IMR-90 (cell line): ENCODE measurements around the gene GPR32. TPM values are rescaled to one million over a fixed set of nuclear protein-coding genes. Genes with fewer than 3 reads are reported as not detected.

ENCODE experiments used
- ATAC-seq: fragments of 200-7000 bp; cut with Tn5 transposase; 2 replicates; pipeline ENCODE4 v1.9.1; 2020; ENCODE audit warnings: low read depth, mild to moderate bottlenecking, moderate library complexity
- BruUV-seq: library from RNA; stranded (reverse); fragments of 400-500 nt; replicated peaks from 2 replicates; lab custom pipeline; 2021; lab: Mats Ljungman, UMichigan
- CTCF ChIA-PET: fragments of 300-600 bp; formaldehyde crosslinking; extraction: SDS; loops from one replicate; lab custom pipeline; 2021; ENCODE audit warnings: antibody characterized with exemption; lab: Yijun Ruan, JAX
- POLR2A ChIA-PET: fragments of 300-600 bp; sonication (Branson Sonifier 250); formaldehyde crosslinking; loops from one replicate; lab custom pipeline; 2022; ENCODE audit warnings: antibody characterized with exemption; ENCODE audit not compliant: unreplicated experiment; lab: Charles Lee
- DNase-seq: peaks from one replicate; pipeline ENCODE4 v3.0.0; 2013
- H2AFZ ChIP-seq: replicated peaks from 2 replicates; pipeline ENCODE3; 2013; ENCODE audit warnings: low read length, mild to moderate bottlenecking; ENCODE audit not compliant: poor library complexity
- H2AK5ac ChIP-seq: 2 replicates; pipeline ENCODE4 v1.6.1; 2013; ENCODE audit warnings: low read depth, low read length, inconsistent platforms
- H2AK9ac ChIP-seq: replicated peaks from 2 replicates; pipeline ENCODE3; 2013; ENCODE audit warnings: mild to moderate bottlenecking, low read depth, low read length, moderate library complexity; ENCODE audit not compliant: poor library complexity
- H2BK120ac ChIP-seq: 2 replicates; pipeline ENCODE4 v1.6.1; 2013; ENCODE audit warnings: low read depth, low read length, inconsistent platforms
- H2BK15ac ChIP-seq: 3 replicates; pipeline ENCODE4 v1.6.1; 2013; ENCODE audit warnings: low read depth, low read length, inconsistent platforms
- H2BK20ac ChIP-seq: 2 replicates; pipeline ENCODE4 v1.6.1; 2013; ENCODE audit warnings: low read depth, mild to moderate bottlenecking, inconsistent platforms, low read length, moderate library complexity
- H2BK5ac ChIP-seq: 2 replicates; pipeline ENCODE4 v1.6.1; 2013; ENCODE audit warnings: mild to moderate bottlenecking, low read depth, low read length, inconsistent platforms; ENCODE audit not compliant: poor library complexity, severe bottlenecking
- H3K14ac ChIP-seq: replicated peaks from 2 replicates; pipeline ENCODE4 v1.6.1; 2013; ENCODE audit warnings: low read depth, low read length, inconsistent platforms
- H3K18ac ChIP-seq: 2 replicates; pipeline ENCODE4 v1.6.1; 2013; ENCODE audit warnings: low read depth, low read length, control low read depth
- H3K23ac ChIP-seq: 2 replicates; pipeline ENCODE4 v1.6.1; 2013; ENCODE audit warnings: low read depth, low read length, inconsistent platforms
- H3K27ac ChIP-seq: 2 replicates; pipeline ENCODE4 v1.5.1; 2013; ENCODE audit warnings: mild to moderate bottlenecking, control low read depth, low read length; ENCODE audit not compliant: insufficient read depth
- H3K27me3 ChIP-seq: 2 replicates; pipeline ENCODE4 v1.6.1; 2013; ENCODE audit warnings: low read length; ENCODE audit not compliant: control insufficient read depth, insufficient read depth
- H3K36me3 ChIP-seq: 2 replicates; pipeline ENCODE4 v1.6.1; 2013; ENCODE audit warnings: low read length, mixed read lengths; ENCODE audit not compliant: control insufficient read depth, insufficient read depth
- H3K4ac ChIP-seq: 2 replicates; pipeline ENCODE4 v1.6.1; 2013; ENCODE audit warnings: low read depth, low read length, inconsistent platforms
- H3K4me1 ChIP-seq: 2 replicates; pipeline ENCODE4 v1.6.1; 2013; ENCODE audit warnings: low read length, mixed read lengths; ENCODE audit not compliant: control insufficient read depth, insufficient read depth
- H3K4me2 ChIP-seq: 2 replicates; pipeline ENCODE4 v1.6.1; 2013; ENCODE audit warnings: low read depth, mild to moderate bottlenecking, control low read depth, low read length, moderate library complexity
- H3K4me3 ChIP-seq: 2 replicates; pipeline ENCODE4 v1.5.1; 2013; ENCODE audit warnings: low read depth, mild to moderate bottlenecking, control low read depth, low read length, moderate library complexity; ENCODE audit not compliant: insufficient read depth
- H3K56ac ChIP-seq: 2 replicates; pipeline ENCODE4 v1.6.1; 2013; ENCODE audit warnings: low read length, inconsistent platforms; ENCODE audit not compliant: insufficient read depth; ENCODE audit errors: extremely low read depth
- H3K79me1 ChIP-seq, 2 experiments: 2 replicates each; pipeline ENCODE4 v1.6.1; 2013; ENCODE audit warnings: low read length in 2 of 2, inconsistent platforms in 1 of 2, low read depth in 1 of 2
- H3K9ac ChIP-seq: 2 replicates; pipeline ENCODE4 v1.6.1; 2013; ENCODE audit warnings: low read depth, low read length, control low read depth
- H3K9me1 ChIP-seq: 2 replicates; pipeline ENCODE4 v1.6.1; 2013; ENCODE audit warnings: low read length, inconsistent platforms; ENCODE audit not compliant: insufficient read depth
- H3K9me3 ChIP-seq: 2 replicates; pipeline ENCODE4 v1.6.1; 2013; ENCODE audit warnings: low read length; ENCODE audit not compliant: control insufficient read depth, insufficient read depth
- H4K20me1 ChIP-seq: 2 replicates; pipeline ENCODE4 v1.6.1; 2013; ENCODE audit warnings: low read length, inconsistent platforms; ENCODE audit not compliant: insufficient read depth
- H4K5ac ChIP-seq: 2 replicates; pipeline ENCODE4 v1.6.1; 2013; ENCODE audit warnings: mild to moderate bottlenecking, low read depth, low read length, control low read depth
- H4K8ac ChIP-seq, 2 experiments: 2 replicates each; pipeline ENCODE4 v1.6.1; 2013; ENCODE audit warnings: low read depth in 2 of 2, low read length in 2 of 2, control low read depth in 1 of 2, inconsistent platforms in 1 of 2
- H4K91ac ChIP-seq: 2 replicates; pipeline ENCODE4 v1.6.1; 2013; ENCODE audit warnings: low read depth, low read length, inconsistent platforms; ENCODE audit not compliant: insufficient read depth
- BHLHE40 ChIP-seq: fragments of 150-350 bp; IDR thresholded peaks from 2 replicates; pipeline ENCODE4 v1.6.1; 2016; ENCODE audit warnings: mild to moderate bottlenecking, low read depth, low read length
- CHD1 ChIP-seq: IDR thresholded peaks from 2 replicates; pipeline ENCODE4 v1.6.1; 2012; ENCODE audit warnings: low read depth, low read length, improper control_type of control experiment
- FOS ChIP-seq: fragments of 150-350 bp; IDR thresholded peaks from 2 replicates; pipeline ENCODE4 v1.6.1; 2016; ENCODE audit warnings: low read depth, low read length
- MAFK ChIP-seq: IDR thresholded peaks from 2 replicates; pipeline ENCODE4 v1.6.1; 2012; ENCODE audit warnings: low read depth, low read length, improper control_type of control experiment
- MAZ ChIP-seq: IDR thresholded peaks from 2 replicates; pipeline ENCODE4 v1.6.1; 2012; ENCODE audit warnings: low read depth, mild to moderate bottlenecking, low read length, improper control_type of control experiment, moderate library complexity, borderline replicate concordance
- MXI1 ChIP-seq: IDR thresholded peaks from 2 replicates; pipeline ENCODE4 v1.6.1; 2012; ENCODE audit warnings: low read depth, mild to moderate bottlenecking, low read length, moderate library complexity, borderline replicate concordance
- NFE2L2 ChIP-seq: fragments of 150-350 bp; IDR thresholded peaks from 2 replicates; pipeline ENCODE4 v1.6.1; 2016; ENCODE audit warnings: low read depth, mild to moderate bottlenecking, low read length
- POLR2A ChIP-seq: IDR thresholded peaks from 2 replicates; pipeline ENCODE4 v1.6.1; 2012; ENCODE audit warnings: mild to moderate bottlenecking, low read depth, low read length
- RAD21 ChIP-seq: IDR thresholded peaks from 2 replicates; pipeline ENCODE4 v1.6.1; 2012; ENCODE audit warnings: low read length, improper control_type of control experiment
- RFX5 ChIP-seq: IDR thresholded peaks from 2 replicates; pipeline ENCODE4 v1.8.0; 2012; ENCODE audit warnings: low read depth, mild to moderate bottlenecking, low read length, moderate library complexity
- SMC3 ChIP-seq: fragments of 150-350 bp; IDR thresholded peaks from 2 replicates; pipeline ENCODE4 v1.6.1; 2016; ENCODE audit warnings: low read depth, mild to moderate bottlenecking, antibody characterized with exemption, low read length, moderate library complexity
- WGBS, 2 experiments: methylation state at CpG; one replicate each; pipeline versions ENCODE4 v1.1.5 to v1.1.7; 2013; ENCODE audit warnings: missing lambda C conversion rate in 2 of 2; ENCODE audit not compliant: insufficient read length in 1 of 2; ENCODE audit errors: extremely low coverage in 2 of 2; 5-methylcytosine and 5-hydroxymethylcytosine counted together
- dilution Hi-C: fragments of 300-500 bp; cut with HindIII; formaldehyde crosslinking; loops from one replicate; pipeline ENCODE4 v1.14.3; 2018; ENCODE audit warnings: low sequenced_read_pairs; ENCODE audit not compliant: unreplicated experiment
- in situ Hi-C: fragments of 300-500 bp; cut with MboI; formaldehyde crosslinking; loops from 3 replicates; pipeline ENCODE4 v1.14.3; 2019; ENCODE audit warnings: low sequenced_read_pairs, inconsistent platforms, mixed read lengths
- intact Hi-C: fragments of 100-400 bp; cut with micrococcal nuclease; formaldehyde crosslinking; loops from 2 replicates; pipeline ENCODE4 v1.10.0; 2022
- polyA plus RNA-seq, 3 experiments: library from polyadenylated mRNA; depleted of rRNA; stranded (reverse); fragments of >200 nt; gene quantifications; 2 replicates each; pipeline ENCODE4 v1.2.3, GENCODE V29; 2012; ENCODE audit warnings: low replicate concordance in 1 of 3
- total RNA-seq: library from RNA; depleted of rRNA; stranded (reverse); fragments of >200 nt; gene quantifications from 2 replicates; pipeline ENCODE4 v1.2.3, GENCODE V29; 2012
- TF ChIP-seq, protein P1 (sequence below): fragments of 150-350 bp; IDR thresholded peaks from 2 replicates; pipeline ENCODE4 v1.6.1; 2016; ENCODE audit warnings: low read depth, mild to moderate bottlenecking, low read length, moderate library complexity, borderline replicate concordance
- TF ChIP-seq, protein P2 (sequence below): fragments of 150-350 bp; IDR thresholded peaks from 2 replicates; pipeline ENCODE4 v1.6.1; 2017; ENCODE audit warnings: mild to moderate bottlenecking, antibody characterized with exemption, low read length, low read depth
- TF ChIP-seq, protein P3 (sequence below): conservative IDR thresholded peaks from 2 replicates; pipeline ENCODE4 v1.5.1; 2012; ENCODE audit warnings: mild to moderate bottlenecking, low read depth, low read length, improper control_type of control experiment

Gene GPR32
- total and polyA plus RNA-seq, 2 of the 4 experiments (the other 2 are of a cell fraction): not detected

DNA sequence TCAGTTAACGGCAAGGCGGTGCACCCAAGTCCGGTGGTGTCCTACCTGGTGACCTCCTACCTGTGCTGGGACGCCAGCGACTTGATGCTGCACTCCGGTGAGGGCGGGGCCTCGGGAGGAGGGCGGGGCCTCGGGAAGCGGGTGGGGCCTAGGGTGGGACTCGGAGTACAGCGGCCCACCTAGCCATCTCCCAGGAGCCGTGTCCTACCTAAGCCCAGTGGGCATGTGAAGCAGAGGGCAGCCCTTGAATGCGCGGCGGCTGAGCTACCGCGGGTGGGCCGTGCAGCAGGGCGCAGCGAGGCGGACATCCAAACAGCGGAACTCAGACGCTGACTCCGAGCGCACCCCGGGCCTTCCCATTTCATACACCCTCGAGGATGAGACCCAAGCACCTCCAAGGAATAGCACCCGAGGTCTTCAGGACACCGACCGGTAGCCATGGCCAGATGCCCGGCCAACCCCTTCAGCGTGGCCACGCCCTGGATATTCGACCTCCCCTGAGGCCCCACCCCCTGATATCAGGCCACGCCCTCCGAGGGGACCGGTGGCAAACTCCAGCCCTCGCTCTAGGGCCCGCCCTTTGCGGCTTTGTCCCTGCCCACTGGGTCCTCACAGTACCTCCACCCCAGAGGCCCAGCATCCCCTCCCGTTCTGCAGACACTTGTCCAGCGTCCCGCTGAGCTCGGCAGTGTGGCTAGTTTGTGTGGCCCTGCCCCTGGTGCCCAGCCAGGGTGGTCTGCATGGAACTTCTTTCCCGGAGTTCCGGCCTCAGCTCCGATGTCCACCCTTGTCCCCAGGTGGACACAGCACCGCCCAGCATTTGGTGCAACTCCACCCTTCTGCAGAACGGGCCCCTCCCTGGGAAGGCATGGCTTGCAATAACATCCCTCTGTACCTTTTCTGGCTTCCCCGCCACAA lies 47.9 kb downstream of the GPR32 start:
- H3K4me1 ChIP-seq: no peaks in the 10 kb centered on the region
- peak overlapping the region; percentile 85 for H2AFZ ChIP-seq
- no peaks in the 10 kb centered on the region for H3K36me3 ChIP-seq
- WGBS, 2 experiments: 12% methylated on average over 27 of the region's 52 CpGs; no CpG with 5 or more reads in 1 of the 2 experiments
- no peak overlapping the region for H4K5ac ChIP-seq
- no peak overlapping the region for H2BK120ac ChIP-seq
- intact Hi-C loops: no loop called here
- DNase-seq (no peak), ATAC-seq (peak; percentile 87)
- ChIA-PET CTCF (no interaction called here), POLR2A (no interaction called here)
- dilution Hi-C loops: no loop called here
- peaks cover 45% of the 10 kb centered on the region for H3K27me3 ChIP-seq
- H2BK5ac ChIP-seq: no peak overlapping the region
- H3K14ac ChIP-seq: no peak overlapping the region
- H4K20me1 ChIP-seq: no peaks in the 10 kb centered on the region
- no peaks in the 10 kb centered on the region for H3K9me1 ChIP-seq
- H3K9me3 ChIP-seq: no peaks in the 10 kb centered on the region
- H3K9ac ChIP-seq: no peak overlapping the region
- H3K4me3 ChIP-seq: peak overlapping the region; percentile 42
- no peak overlapping the region for H2AK9ac ChIP-seq
- BruUV-seq: no TSS peak
- no peak overlapping the region for H3K23ac ChIP-seq
- no peak overlapping the region for H3K27ac ChIP-seq
- TF ChIP-seq FOS (no peak), BHLHE40 (no peak), SMC3 (no peak), CHD1 (no peak), MAZ (no peak), POLR2A (no peak), RFX5 (no peak), RAD21 (no peak), MAFK (no peak), MXI1 (no peak), NFE2L2 (no peak)
- TF ChIP-seq, protein P1, sequence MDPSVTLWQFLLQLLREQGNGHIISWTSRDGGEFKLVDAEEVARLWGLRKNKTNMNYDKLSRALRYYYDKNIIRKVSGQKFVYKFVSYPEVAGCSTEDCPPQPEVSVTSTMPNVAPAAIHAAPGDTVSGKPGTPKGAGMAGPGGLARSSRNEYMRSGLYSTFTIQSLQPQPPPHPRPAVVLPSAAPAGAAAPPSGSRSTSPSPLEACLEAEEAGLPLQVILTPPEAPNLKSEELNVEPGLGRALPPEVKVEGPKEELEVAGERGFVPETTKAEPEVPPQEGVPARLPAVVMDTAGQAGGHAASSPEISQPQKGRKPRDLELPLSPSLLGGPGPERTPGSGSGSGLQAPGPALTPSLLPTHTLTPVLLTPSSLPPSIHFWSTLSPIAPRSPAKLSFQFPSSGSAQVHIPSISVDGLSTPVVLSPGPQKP: no peak
- TF ChIP-seq, protein P2, sequence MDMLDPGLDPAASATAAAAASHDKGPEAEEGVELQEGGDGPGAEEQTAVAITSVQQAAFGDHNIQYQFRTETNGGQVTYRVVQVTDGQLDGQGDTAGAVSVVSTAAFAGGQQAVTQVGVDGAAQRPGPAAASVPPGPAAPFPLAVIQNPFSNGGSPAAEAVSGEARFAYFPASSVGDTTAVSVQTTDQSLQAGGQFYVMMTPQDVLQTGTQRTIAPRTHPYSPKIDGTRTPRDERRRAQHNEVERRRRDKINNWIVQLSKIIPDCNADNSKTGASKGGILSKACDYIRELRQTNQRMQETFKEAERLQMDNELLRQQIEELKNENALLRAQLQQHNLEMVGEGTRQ: no peak
- TF ChIP-seq, protein P3, sequence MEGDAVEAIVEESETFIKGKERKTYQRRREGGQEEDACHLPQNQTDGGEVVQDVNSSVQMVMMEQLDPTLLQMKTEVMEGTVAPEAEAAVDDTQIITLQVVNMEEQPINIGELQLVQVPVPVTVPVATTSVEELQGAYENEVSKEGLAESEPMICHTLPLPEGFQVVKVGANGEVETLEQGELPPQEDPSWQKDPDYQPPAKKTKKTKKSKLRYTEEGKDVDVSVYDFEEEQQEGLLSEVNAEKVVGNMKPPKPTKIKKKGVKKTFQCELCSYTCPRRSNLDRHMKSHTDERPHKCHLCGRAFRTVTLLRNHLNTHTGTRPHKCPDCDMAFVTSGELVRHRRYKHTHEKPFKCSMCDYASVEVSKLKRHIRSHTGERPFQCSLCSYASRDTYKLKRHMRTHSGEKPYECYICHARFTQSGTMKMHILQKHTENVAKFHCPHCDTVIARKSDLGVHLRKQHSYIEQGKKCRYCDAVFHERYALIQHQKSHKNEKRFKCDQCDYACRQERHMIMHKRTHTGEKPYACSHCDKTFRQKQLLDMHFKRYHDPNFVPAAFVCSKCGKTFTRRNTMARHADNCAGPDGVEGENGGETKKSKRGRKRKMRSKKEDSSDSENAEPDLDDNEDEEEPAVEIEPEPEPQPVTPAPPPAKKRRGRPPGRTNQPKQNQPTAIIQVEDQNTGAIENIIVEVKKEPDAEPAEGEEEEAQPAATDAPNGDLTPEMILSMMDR: no peak
- no peak overlapping the region for H3K4ac ChIP-seq
- H2BK15ac ChIP-seq: no peak overlapping the region
- H3K79me1 ChIP-seq: no peaks in the 10 kb centered on the region
- peak overlapping the region; percentile 77 for H3K4me2 ChIP-seq
- no peak overlapping the region for H3K18ac ChIP-seq
- in situ Hi-C loops: no loop called here
- no peak overlapping the region for H4K8ac ChIP-seq
- no peak overlapping the region for H3K56ac ChIP-seq
- H2BK20ac ChIP-seq: no peak overlapping the region
- H2AK5ac ChIP-seq: no peak overlapping the region
- no peak overlapping the region for H4K91ac ChIP-seq
